PC-9 (cell line): ENCODE measurements around the gene ZNF490. TPM values are rescaled to one million over a fixed set of nuclear protein-coding genes. Genes with fewer than 3 reads are reported as not detected.

Experiments used
- BruUV-seq: library from RNA; stranded (reverse); fragments of 400-500 nt; replicated peaks from 2 replicates; lab custom pipeline; 2021; lab: Mats Ljungman, UMichigan
- CTCF ChIA-PET: fragments of 300-600 bp; sonication (Branson Sonifier 250); formaldehyde crosslinking; loops from one replicate; lab custom pipeline; 2022; ENCODE audit warnings: antibody characterized with exemption; lab: Charles Lee
- POLR2A ChIA-PET: fragments of 300-600 bp; sonication (Branson Sonifier 250); formaldehyde crosslinking; loops from one replicate; lab custom pipeline; 2022; ENCODE audit warnings: antibody characterized with exemption; ENCODE audit not compliant: unreplicated experiment; lab: Charles Lee
- DNase-seq, 2 experiments: peaks; one replicate each; pipeline versions ENCODE4 v3.0.0 to v3.0.0-alpha.2; 2015 to 2022; ENCODE audit warnings: mixed read lengths in 1 of 2
- H2AFZ ChIP-seq: fragments of 200-600 bp; sonication (generic); 2 replicates; pipeline ENCODE4 v1.8.1; 2017; ENCODE audit warnings: antibody characterized with exemption
- H3F3A ChIP-seq: fragments of 200-600 bp; sonication (generic); 2 replicates; pipeline ENCODE4 v1.8.1; 2017; ENCODE audit warnings: antibody characterized with exemption, mild to moderate bottlenecking, low read depth; ENCODE audit not compliant: insufficient read depth
- H3K27ac ChIP-seq: fragments of 200-600 bp; sonication (generic); 2 replicates; pipeline ENCODE4 v1.6.1; 2016; ENCODE audit warnings: mixed run types
- H3K27me3 ChIP-seq: fragments of 200-600 bp; sonication (generic); 2 replicates; pipeline ENCODE4 v1.6.1; 2016; ENCODE audit warnings: low read depth, mixed run types; ENCODE audit not compliant: insufficient read depth
- H3K36me3 ChIP-seq: fragments of 200-600 bp; sonication (generic); 2 replicates; pipeline ENCODE4 v1.6.1; 2016; ENCODE audit warnings: low read depth, mixed run types
- H3K4me1 ChIP-seq: fragments of 200-600 bp; sonication (generic); replicated peaks from 2 replicates; pipeline ENCODE4 v1.6.1; 2016; ENCODE audit warnings: mixed run types; ENCODE audit not compliant: insufficient read depth
- H3K4me2 ChIP-seq: fragments of 200-600 bp; sonication (generic); 2 replicates; pipeline ENCODE4 v1.6.1; 2017; ENCODE audit warnings: mixed run types
- H3K4me3 ChIP-seq: fragments of 200-600 bp; sonication (generic); 2 replicates; pipeline ENCODE4 v1.6.1; 2016; ENCODE audit warnings: mixed run types
- H3K79me2 ChIP-seq: fragments of 200-600 bp; sonication (generic); 2 replicates; pipeline ENCODE4 v1.6.1; 2017; ENCODE audit warnings: low read depth, mixed run types
- H3K9me2 ChIP-seq: fragments of 200-600 bp; sonication (generic); 2 replicates; pipeline ENCODE4 v1.8.1; 2017; ENCODE audit warnings: mild to moderate bottlenecking; ENCODE audit not compliant: insufficient read depth
- H3K9me3 ChIP-seq: fragments of 200-600 bp; sonication (generic); 2 replicates; pipeline ENCODE4 v1.8.1; 2016; ENCODE audit warnings: low read depth; ENCODE audit not compliant: insufficient read depth
- H4K20me1 ChIP-seq: fragments of 200-600 bp; sonication (generic); 2 replicates; pipeline ENCODE4 v1.8.1; 2017; ENCODE audit not compliant: insufficient read depth
- CTCF ChIP-seq: fragments of 200-600 bp; sonication (generic); conservative IDR thresholded peaks from 2 replicates; pipeline ENCODE4 v1.6.1; 2017; ENCODE audit warnings: mixed run types, antibody characterized with exemption, mild to moderate bottlenecking, moderate library complexity
- EZH2 ChIP-seq: fragments of 200-600 bp; sonication (generic); IDR thresholded peaks from 2 replicates; pipeline ENCODE4 v1.8.0; 2017; ENCODE audit warnings: antibody characterized with exemption, low read depth
- intact Hi-C: fragments of 100-400 bp; cut with micrococcal nuclease; formaldehyde crosslinking; loops from one replicate; pipeline ENCODE4 v1.10.0; 2022; ENCODE audit not compliant: unreplicated experiment
- total RNA-seq: library from RNA; stranded (reverse); gene quantifications from 2 replicates; pipeline ENCODE4 v1.2.3, GENCODE V29; 2021

The ZNF490 gene
- total RNA-seq, 1 experiment from 2014 or later = 8.9 TPM

- peaks cover 4% of the 10 kb centered on the region; the same call in 1 of the 2 replicates for H3F3A ChIP-seq
- CTCF ChIA-PET = no interaction called here
- H3K4me2 ChIP-seq = no peak overlapping the region
- no peaks in the 10 kb centered on the region for H3K9me3 ChIP-seq
- POLR2A ChIA-PET = no interaction called here
- H4K20me1 ChIP-seq = no peaks in the 10 kb centered on the region
- no peaks in the 10 kb centered on the region for H3K9me2 ChIP-seq
- no peak overlapping the region for H3K4me3 ChIP-seq
- intact Hi-C loops = no loop called here
- BruUV-seq = no TSS peak
- no peak for DNase-seq
- H3K79me2 ChIP-seq = no peaks in the 10 kb centered on the region
- H3K27ac ChIP-seq = no peak overlapping the region
- H3K27me3 ChIP-seq = no peaks in the 10 kb centered on the region
- no peaks in the 10 kb centered on the region for H3K4me1 ChIP-seq
- no peak overlapping the region for H2AFZ ChIP-seq
- no peak for TF ChIP-seq CTCF
- no peak for TF ChIP-seq EZH2
- H3K36me3 ChIP-seq = no peaks in the 10 kb centered on the region
These were observed 44.9 kb upstream of the ZNF490 start for GRCh38 chr19:12655546-12655945.

DNA sequence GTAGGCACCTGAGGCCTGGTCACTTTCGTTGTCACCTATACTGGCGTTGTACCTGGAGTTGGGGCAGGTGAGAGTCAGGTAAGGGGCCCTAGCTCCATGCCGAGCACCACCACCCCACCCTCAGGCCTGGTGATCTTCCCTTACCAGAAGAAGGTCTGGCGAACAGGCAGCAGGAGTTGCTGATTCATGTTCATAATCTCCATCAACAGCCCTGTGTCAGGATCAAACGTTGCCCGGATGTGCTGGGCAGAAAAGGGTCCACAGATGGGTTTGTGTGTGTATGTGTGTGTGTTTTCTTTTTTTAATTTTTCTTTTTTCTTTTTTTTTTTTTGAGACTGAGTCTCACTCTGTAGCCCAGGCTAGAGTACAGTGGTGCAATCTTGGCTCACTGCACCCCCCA, 41.6 kb upstream of the ZNF490 start:
- Histone ChIP-seq H3F3A (peaks cover 4% of the 10 kb centered on the region; the same call in 1 of the 2 replicates), H3K4me1 (no peaks in the 10 kb centered on the region), H3K27me3 (no peaks in the 10 kb centered on the region), H3K36me3 (no peaks in the 10 kb centered on the region), H4K20me1 (no peaks in the 10 kb centered on the region), H2AFZ (no peak overlapping the region), H3K27ac (no peak overlapping the region), H3K4me2 (no peak overlapping the region), H3K4me3 (no peak overlapping the region), H3K9me3 (no peaks in the 10 kb centered on the region), H3K9me2 (no peaks in the 10 kb centered on the region), H3K79me2 (no peaks in the 10 kb centered on the region)
- POLR2A ChIA-PET = no interaction called here
- BruUV-seq = no TSS peak
- CTCF ChIA-PET = no interaction called here
- TF ChIP-seq CTCF (no peak), EZH2 (no peak)
- DNase-seq = no peak
- intact Hi-C loops = no loop called here

DNA sequence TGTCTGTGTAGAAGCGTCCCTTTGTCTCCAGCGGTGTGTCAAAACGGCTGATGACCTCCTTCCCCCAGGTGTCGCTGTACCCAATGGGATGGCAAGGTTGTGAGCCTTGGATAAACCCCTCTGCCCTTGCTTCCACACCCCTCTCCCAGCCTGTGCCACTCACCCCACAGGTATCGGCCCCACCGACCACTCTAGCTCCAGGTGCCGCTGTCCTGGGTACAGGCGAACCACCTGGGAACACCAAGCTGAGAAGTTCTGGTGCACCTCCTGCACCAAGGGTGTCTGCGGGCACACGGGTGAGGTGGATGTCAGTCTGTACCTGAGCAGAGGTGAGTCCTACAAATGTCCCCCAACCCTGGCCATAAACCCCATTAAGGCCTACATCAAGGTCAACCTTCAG, 39.3 kb upstream of the ZNF490 start:
- Histone ChIP-seq H3K9me3 (no peaks in the 10 kb centered on the region), H3F3A (peaks cover 2% of the 10 kb centered on the region; the same call in 1 of the 2 replicates), H4K20me1 (no peaks in the 10 kb centered on the region), H3K9me2 (no peaks in the 10 kb centered on the region), H3K27me3 (no peaks in the 10 kb centered on the region), H3K79me2 (no peaks in the 10 kb centered on the region), H3K4me1 (no peaks in the 10 kb centered on the region), H2AFZ (no peak overlapping the region), H3K4me3 (no peak overlapping the region), H3K36me3 (no peaks in the 10 kb centered on the region), H3K27ac (no peak overlapping the region), H3K4me2 (no peak overlapping the region)
- TF ChIP-seq CTCF (no peak), EZH2 (no peak)
- ChIA-PET POLR2A (interaction anchor here (0.7 kb wide), 1 partner anchor 39 kb away, joined by 5 read pairs; no protein-coding TSS in a partner anchor), CTCF (no interaction called here)
- intact Hi-C loops = no loop called here
- no peak for DNase-seq
- BruUV-seq = no TSS peak
